ENCODE results near the gene LIMS1.
"Not testable (repeated sequence)": the region's sequence is repeated elsewhere in the genome, so short reads cannot be mapped to it uniquely, and the experiment has no call there.

GRCh38 chr2:108657517-108657916 is 123.2 kb downstream of the LIMS1 start:
- TF ChIP-seq CTCF, POLR2A (IDR thresholded peaks at IDR 0.05): not testable (repeated sequence)
